ENCODE data around the gene HAPSTR1.

The HAPSTR1 gene

GRCh38 chr16:9058211-9058610 lies 33.2 kb upstream of the HAPSTR1 start:
- FAIRE-seq (no peak), DNase-seq (ENCODE audit: insufficient read length, low spot score) (no peak)
- TF ChIP-seq, protein P1, sequence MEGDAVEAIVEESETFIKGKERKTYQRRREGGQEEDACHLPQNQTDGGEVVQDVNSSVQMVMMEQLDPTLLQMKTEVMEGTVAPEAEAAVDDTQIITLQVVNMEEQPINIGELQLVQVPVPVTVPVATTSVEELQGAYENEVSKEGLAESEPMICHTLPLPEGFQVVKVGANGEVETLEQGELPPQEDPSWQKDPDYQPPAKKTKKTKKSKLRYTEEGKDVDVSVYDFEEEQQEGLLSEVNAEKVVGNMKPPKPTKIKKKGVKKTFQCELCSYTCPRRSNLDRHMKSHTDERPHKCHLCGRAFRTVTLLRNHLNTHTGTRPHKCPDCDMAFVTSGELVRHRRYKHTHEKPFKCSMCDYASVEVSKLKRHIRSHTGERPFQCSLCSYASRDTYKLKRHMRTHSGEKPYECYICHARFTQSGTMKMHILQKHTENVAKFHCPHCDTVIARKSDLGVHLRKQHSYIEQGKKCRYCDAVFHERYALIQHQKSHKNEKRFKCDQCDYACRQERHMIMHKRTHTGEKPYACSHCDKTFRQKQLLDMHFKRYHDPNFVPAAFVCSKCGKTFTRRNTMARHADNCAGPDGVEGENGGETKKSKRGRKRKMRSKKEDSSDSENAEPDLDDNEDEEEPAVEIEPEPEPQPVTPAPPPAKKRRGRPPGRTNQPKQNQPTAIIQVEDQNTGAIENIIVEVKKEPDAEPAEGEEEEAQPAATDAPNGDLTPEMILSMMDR (IDR thresholded peaks at IDR 0.05; ENCODE audit: insufficient read depth, missing control alignments) = no peak

- FAIRE-seq (no peak), DNase-seq (ENCODE audit: insufficient read length, low spot score) (no peak)
- TF ChIP-seq, protein P1 (IDR thresholded peaks at IDR 0.05; ENCODE audit: insufficient read depth, missing control alignments) = no peak
Observed at GRCh38 chr16:9060225-9060624, 31.2 kb upstream of the HAPSTR1 start.

DNA sequence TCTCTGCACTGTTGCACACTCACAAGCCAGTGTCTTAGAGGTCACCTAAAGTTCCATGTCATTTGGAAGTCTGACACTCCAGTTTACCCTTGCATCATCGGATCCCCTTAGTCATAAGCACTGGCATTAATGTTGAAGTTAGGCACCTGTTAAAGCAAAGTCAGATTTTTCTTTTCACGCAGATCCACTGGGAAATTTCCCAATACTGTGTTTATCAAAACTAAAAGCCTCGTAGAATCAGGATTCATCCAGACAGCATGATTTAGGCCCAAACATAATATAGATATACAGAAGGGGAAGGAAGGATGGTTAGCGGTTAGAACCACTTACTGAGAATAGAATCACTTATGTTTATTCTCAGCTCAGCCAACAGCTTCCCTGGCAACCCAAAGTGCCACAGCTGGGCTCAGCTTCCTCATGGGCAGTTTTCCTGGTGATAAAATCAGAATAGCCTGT lies 30.1 kb upstream of the HAPSTR1 start:
- DNase-seq (ENCODE audit: insufficient read length, low spot score) = no peak
- no peak for FAIRE-seq
- TF ChIP-seq, protein P1 (IDR thresholded peaks at IDR 0.05; ENCODE audit: insufficient read depth, missing control alignments) = no peak

- no peak for FAIRE-seq
Observed at GRCh38 chr16:9062301-9062700, 29.1 kb upstream of the HAPSTR1 start.

GRCh38 chr16:9065077-9065476 lies 26.4 kb upstream of the HAPSTR1 start:
- FAIRE-seq = no peak

More at GRCh38 chr16:9062301-9062700, 29.1 kb upstream of the HAPSTR1 start:
- TF ChIP-seq, protein P1 (IDR thresholded peaks at IDR 0.05; ENCODE audit: insufficient read depth, missing control alignments) = no peak
- no peak for DNase-seq (ENCODE audit: insufficient read length, low spot score)

DNA sequence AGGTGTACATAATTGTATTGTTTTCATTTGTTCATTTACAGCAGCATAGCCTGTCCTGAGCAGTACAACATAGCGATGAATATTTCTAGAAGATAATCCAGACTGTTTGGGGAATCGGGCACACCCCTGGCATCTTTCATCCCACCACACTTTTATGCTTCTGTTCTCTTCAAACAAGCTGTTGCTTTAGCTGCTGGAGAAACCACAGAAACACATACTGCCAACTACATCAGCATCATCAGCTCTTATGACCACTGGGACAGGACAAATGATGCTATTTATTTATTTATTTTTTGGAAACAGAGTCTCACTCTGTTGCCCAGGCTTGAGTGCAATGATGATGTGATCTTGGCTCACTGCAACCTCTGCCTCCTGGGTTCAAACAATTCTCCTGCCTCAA lies 22.6 kb upstream of the HAPSTR1 start:
- TF ChIP-seq, protein P1 (IDR thresholded peaks at IDR 0.05; ENCODE audit: insufficient read depth, missing control alignments) = no peak
- no peak for DNase-seq (ENCODE audit: insufficient read length, low spot score)
- FAIRE-seq = no peak

More at GRCh38 chr16:9065077-9065476, 26.4 kb upstream of the HAPSTR1 start:
- DNase-seq (ENCODE audit: insufficient read length, low spot score) = no peak
- TF ChIP-seq, protein P1 (IDR thresholded peaks at IDR 0.05; ENCODE audit: insufficient read depth, missing control alignments) = no peak

DNA sequence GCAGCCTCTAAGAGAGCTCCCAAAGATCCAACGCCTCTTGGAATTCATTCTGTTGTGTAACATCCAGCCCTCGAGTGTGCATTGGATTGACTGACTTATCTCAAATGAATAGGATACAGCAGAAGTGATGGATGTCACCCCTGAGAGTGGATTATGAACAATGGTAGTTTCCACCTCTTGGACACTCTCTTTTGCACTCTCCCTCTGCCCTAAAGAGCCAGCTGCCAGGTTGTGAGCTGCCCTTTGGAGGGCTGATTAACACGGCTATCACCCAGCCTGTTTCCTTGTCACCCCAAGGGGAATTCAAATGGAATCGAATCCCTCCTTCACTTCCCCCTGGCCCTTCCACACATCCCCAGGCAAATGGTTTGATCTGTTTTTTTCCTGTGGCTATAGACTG lies 21.2 kb upstream of the HAPSTR1 start:
- no peak for FAIRE-seq
- DNase-seq (ENCODE audit: insufficient read length, low spot score) = no peak
- TF ChIP-seq, protein P1 (IDR thresholded peaks at IDR 0.05; ENCODE audit: insufficient read depth, missing control alignments) = no peak

Data from D721Med (cell line).